Measurements from ENCODE around the gene SH3PXD2A.

- TF ChIP-seq EZH2 (IDR thresholded peaks at IDR 0.05; ENCODE audit: borderline replicate concordance, insufficient read depth, low read depth, low read length, poor library complexity, severe bottlenecking) (no peak), CTCF (IDR thresholded peaks at IDR 0.05) (no peak)
These were observed 17.3 kb downstream of the SH3PXD2A start for GRCh38 chr10:103838070-103838395.
